Stimulated activated CD8-positive, alpha-beta memory T cell treated with anti-CD3 and anti-CD28 coated beads, Interleukin-15, amount 100 ng/mL, for 24 hours (primary cell): ENCODE data around the gene PRKCZ.

Experiments
- DNase-seq: peaks from one replicate; pipeline ENCODE4 v3.0.0-alpha.2; 2020; ENCODE audit warnings: low read depth

Gene PRKCZ

GRCh38 chr1:2025491-2025981 lies 24.7 kb upstream of the PRKCZ start:
- no peak for DNase-seq

GRCh38 chr1:2027961-2028583 lies 22.1 kb upstream of the PRKCZ start:
- no peak for DNase-seq

GRCh38 chr1:2028870-2029560 lies 21.2 kb upstream of the PRKCZ start:
- DNase-seq: no peak

- no peak for DNase-seq
These were observed 20.6 kb upstream of the PRKCZ start for GRCh38 chr1:2029561-2029960.

- no peak for DNase-seq
These were observed 19.9 kb upstream of the PRKCZ start for GRCh38 chr1:2030076-2030871.

GRCh38 chr1:2031546-2032540 lies 18.4 kb upstream of the PRKCZ start:
- DNase-seq: no peak

- DNase-seq: no peak
These were observed 17.5 kb upstream of the PRKCZ start for GRCh38 chr1:2032737-2033136.

GRCh38 chr1:2033165-2033564 lies 17.0 kb upstream of the PRKCZ start:
- DNase-seq: no peak

GRCh38 chr1:2036287-2036686 lies 13.9 kb upstream of the PRKCZ start:
- DNase-seq: no peak

GRCh38 chr1:2037314-2037979 lies 12.8 kb upstream of the PRKCZ start:
- DNase-seq: no peak

GRCh38 chr1:2038229-2038628 lies 12.0 kb upstream of the PRKCZ start:
- DNase-seq: no peak

GRCh38 chr1:2039251-2039650 lies 11.0 kb upstream of the PRKCZ start:
- no peak for DNase-seq

- no peak for DNase-seq
These were observed 8.9 kb upstream of the PRKCZ start for GRCh38 chr1:2041305-2041704.

- no peak for DNase-seq
These were observed 8.3 kb upstream of the PRKCZ start for GRCh38 chr1:2041887-2042286.

GRCh38 chr1:2042830-2043773 lies 7.1 kb upstream of the PRKCZ start:
- no peak for DNase-seq

GRCh38 chr1:2043886-2044285 lies 6.3 kb upstream of the PRKCZ start:
- DNase-seq: no peak

- DNase-seq: peak; percentile 80
These were observed 5.5 kb upstream of the PRKCZ start for GRCh38 chr1:2044510-2045319.

GRCh38 chr1:2045468-2046173 lies 4.6 kb upstream of the PRKCZ start:
- no peak for DNase-seq
